Progenitor cell of endocrine pancreas (in vitro differentiated cells): Measurements from ENCODE around the gene CCDC116. TPM values are rescaled to one million over a fixed set of nuclear protein-coding genes. Genes with fewer than 3 reads are reported as not detected.

ENCODE experiments used
- DNase-seq: peaks from one replicate; pipeline ENCODE4 v3.0.0; 2021; ENCODE audit warnings: low spot score; ENCODE audit not compliant: unreplicated experiment
- H3K27ac Mint-ChIP-seq: 2 replicates; pipeline ENCODE4 v1.8.0; 2021; ENCODE audit warnings: mild to moderate bottlenecking, moderate library complexity, mixed read lengths
- H3K27me3 Mint-ChIP-seq: 2 replicates; pipeline ENCODE4 v1.8.0; 2021; ENCODE audit warnings: mixed read lengths
- H3K36me3 Mint-ChIP-seq: 2 replicates; pipeline ENCODE4 v1.8.0; 2022; ENCODE audit warnings: mixed read lengths; ENCODE audit not compliant: insufficient read depth
- H3K4me1 Mint-ChIP-seq: 2 replicates; pipeline ENCODE4 v1.8.0; 2021; ENCODE audit warnings: low read depth, mixed read lengths
- H3K4me3 Mint-ChIP-seq: 2 replicates; pipeline ENCODE4 v1.8.0; 2021; ENCODE audit warnings: low read depth, mild to moderate bottlenecking, moderate library complexity, mixed read lengths
- H3K9me3 Mint-ChIP-seq: 2 replicates; pipeline ENCODE4 v1.8.0; 2021; ENCODE audit warnings: low read depth, mixed read lengths
- CTCF ChIP-seq: fragments of 200-600 bp; sonication (generic); IDR thresholded peaks from one replicate; pipeline ENCODE4 v1.5.0; 2021; ENCODE audit warnings: antibody characterized with exemption, mild to moderate bottlenecking; ENCODE audit not compliant: unreplicated experiment
- total RNA-seq: library from RNA; stranded (reverse); gene quantifications from 2 replicates; pipeline ENCODE4 v1.2.1, GENCODE V29; 2021

Gene CCDC116
- total RNA-seq, 1 donor from 2014 or later = 1.3 TPM

GRCh38 chr22:21622011-21622918 lies 10.3 kb upstream of the CCDC116 start:
- Mint-ChIP-seq H3K27me3 (no peaks in the 10 kb centered on the region), H3K4me1 (no peaks in the 10 kb centered on the region), H3K27ac (peak overlapping the region; percentile 64), H3K36me3 (peaks cover 9% of the 10 kb centered on the region), H3K4me3 (no peak overlapping the region), H3K9me3 (no peaks in the 10 kb centered on the region)
- DNase-seq = no peak
- TF ChIP-seq CTCF = no peak

- H3K36me3 Mint-ChIP-seq = peaks cover 14% of the 10 kb centered on the region
- no peak overlapping the region for H3K4me3 Mint-ChIP-seq
- no peak for DNase-seq
- H3K27me3 Mint-ChIP-seq = no peaks in the 10 kb centered on the region
- TF ChIP-seq CTCF = no peak
- H3K4me1 Mint-ChIP-seq = no peaks in the 10 kb centered on the region
- no peaks in the 10 kb centered on the region for H3K9me3 Mint-ChIP-seq
- peak overlapping the region; percentile 84 for H3K27ac Mint-ChIP-seq
Observed at GRCh38 chr22:21622919-21623647, 9.5 kb upstream of the CCDC116 start.

- no peak for TF ChIP-seq CTCF
- no peaks in the 10 kb centered on the region for H3K27me3 Mint-ChIP-seq
- no peaks in the 10 kb centered on the region for H3K9me3 Mint-ChIP-seq
- no peak for DNase-seq
- no peak overlapping the region for H3K4me3 Mint-ChIP-seq
- no peak overlapping the region for H3K27ac Mint-ChIP-seq
- peaks cover 17% of the 10 kb centered on the region for H3K36me3 Mint-ChIP-seq
- peaks cover 2% of the 10 kb centered on the region for H3K4me1 Mint-ChIP-seq
Observed at GRCh38 chr22:21623648-21623970, 9.0 kb upstream of the CCDC116 start.

- H3K27ac Mint-ChIP-seq = peak overlapping the region; percentile 35
- H3K4me3 Mint-ChIP-seq = no peak overlapping the region
- H3K36me3 Mint-ChIP-seq = peaks cover 17% of the 10 kb centered on the region
- H3K27me3 Mint-ChIP-seq = no peaks in the 10 kb centered on the region
- H3K4me1 Mint-ChIP-seq = peaks cover 2% of the 10 kb centered on the region
- peak; percentile 48 for TF ChIP-seq CTCF
- no peak for DNase-seq
- no peaks in the 10 kb centered on the region for H3K9me3 Mint-ChIP-seq
Observed at GRCh38 chr22:21624120-21624879, 8.3 kb upstream of the CCDC116 start.
